PC-9 (cell line): ENCODE data around the gene IKZF3. TPM values are rescaled to one million over a fixed set of nuclear protein-coding genes. Genes with fewer than 3 reads are reported as not detected.

Experiments
- BruUV-seq: library from RNA; stranded (reverse); fragments of 400-500 nt; replicated peaks from 2 replicates; lab custom pipeline; 2021; lab: Mats Ljungman, UMichigan
- CTCF ChIA-PET: fragments of 300-600 bp; sonication (Branson Sonifier 250); formaldehyde crosslinking; loops from one replicate; lab custom pipeline; 2022; ENCODE audit warnings: antibody characterized with exemption; lab: Charles Lee
- POLR2A ChIA-PET: fragments of 300-600 bp; sonication (Branson Sonifier 250); formaldehyde crosslinking; loops from one replicate; lab custom pipeline; 2022; ENCODE audit warnings: antibody characterized with exemption; ENCODE audit not compliant: unreplicated experiment; lab: Charles Lee
- DNase-seq, 2 experiments: peaks; one replicate each; pipeline versions ENCODE4 v3.0.0 to v3.0.0-alpha.2; 2015 to 2022; ENCODE audit warnings: mixed read lengths in 1 of 2
- H2AFZ ChIP-seq: fragments of 200-600 bp; sonication (generic); 2 replicates; pipeline ENCODE4 v1.8.1; 2017; ENCODE audit warnings: antibody characterized with exemption
- H3F3A ChIP-seq: fragments of 200-600 bp; sonication (generic); 2 replicates; pipeline ENCODE4 v1.8.1; 2017; ENCODE audit warnings: antibody characterized with exemption, mild to moderate bottlenecking, low read depth; ENCODE audit not compliant: insufficient read depth
- H3K27ac ChIP-seq: fragments of 200-600 bp; sonication (generic); 2 replicates; pipeline ENCODE4 v1.6.1; 2016; ENCODE audit warnings: mixed run types
- H3K27me3 ChIP-seq: fragments of 200-600 bp; sonication (generic); 2 replicates; pipeline ENCODE4 v1.6.1; 2016; ENCODE audit warnings: low read depth, mixed run types; ENCODE audit not compliant: insufficient read depth
- H3K36me3 ChIP-seq: fragments of 200-600 bp; sonication (generic); 2 replicates; pipeline ENCODE4 v1.6.1; 2016; ENCODE audit warnings: low read depth, mixed run types
- H3K4me1 ChIP-seq: fragments of 200-600 bp; sonication (generic); replicated peaks from 2 replicates; pipeline ENCODE4 v1.6.1; 2016; ENCODE audit warnings: mixed run types; ENCODE audit not compliant: insufficient read depth
- H3K4me2 ChIP-seq: fragments of 200-600 bp; sonication (generic); 2 replicates; pipeline ENCODE4 v1.6.1; 2017; ENCODE audit warnings: mixed run types
- H3K4me3 ChIP-seq: fragments of 200-600 bp; sonication (generic); 2 replicates; pipeline ENCODE4 v1.6.1; 2016; ENCODE audit warnings: mixed run types
- H3K79me2 ChIP-seq: fragments of 200-600 bp; sonication (generic); 2 replicates; pipeline ENCODE4 v1.6.1; 2017; ENCODE audit warnings: low read depth, mixed run types
- H3K9me2 ChIP-seq: fragments of 200-600 bp; sonication (generic); 2 replicates; pipeline ENCODE4 v1.8.1; 2017; ENCODE audit warnings: mild to moderate bottlenecking; ENCODE audit not compliant: insufficient read depth
- H3K9me3 ChIP-seq: fragments of 200-600 bp; sonication (generic); 2 replicates; pipeline ENCODE4 v1.8.1; 2016; ENCODE audit warnings: low read depth; ENCODE audit not compliant: insufficient read depth
- H4K20me1 ChIP-seq: fragments of 200-600 bp; sonication (generic); 2 replicates; pipeline ENCODE4 v1.8.1; 2017; ENCODE audit not compliant: insufficient read depth
- CTCF ChIP-seq: fragments of 200-600 bp; sonication (generic); conservative IDR thresholded peaks from 2 replicates; pipeline ENCODE4 v1.6.1; 2017; ENCODE audit warnings: mixed run types, antibody characterized with exemption, mild to moderate bottlenecking, moderate library complexity
- EZH2 ChIP-seq: fragments of 200-600 bp; sonication (generic); IDR thresholded peaks from 2 replicates; pipeline ENCODE4 v1.8.0; 2017; ENCODE audit warnings: antibody characterized with exemption, low read depth
- intact Hi-C: fragments of 100-400 bp; cut with micrococcal nuclease; formaldehyde crosslinking; loops from one replicate; pipeline ENCODE4 v1.10.0; 2022; ENCODE audit not compliant: unreplicated experiment
- total RNA-seq: library from RNA; stranded (reverse); gene quantifications from 2 replicates; pipeline ENCODE4 v1.2.3, GENCODE V29; 2021

The IKZF3 gene
- total RNA-seq, 1 experiment from 2014 or later = 0.04 TPM

GRCh38 chr17:39732586-39732985 is 131.5 kb downstream of the IKZF3 start:
- POLR2A ChIA-PET = interaction anchor here (0.6 kb wide), 1 partner anchor 223 kb away, joined by 3 read pairs; no protein-coding TSS in a partner anchor
- BruUV-seq = no TSS peak

GRCh38 chr17:39730095-39730921 is 133.8 kb downstream of the IKZF3 start, which contains the start of gene MIEN1:
TSS of gene MIEN1 (minus strand) at chr17:39730532. CDS start at chr17:39730495, 37 bp downstream.
- intact Hi-C loops = loop anchor here (1.0 kb wide), 3 partner anchors 10 to 250 kb away; partner anchors contain the start of gene PSMD3
- H3K4me3 ChIP-seq = peak within 1 kb of the TSS; percentile 76
- CTCF ChIA-PET = interaction anchor here (0.5 to 1.8 kb wide), 9 partner anchors 9 to 531 kb away, joined by 3 to 16 read pairs (median 5); no protein-coding TSS in a partner anchor
- no peaks in the 10 kb centered on the region for H3K9me3 ChIP-seq
- POLR2A ChIA-PET = interaction anchor here (1.2 kb wide), 1 partner anchor 31 kb away, joined by 5 read pairs; the partner anchor contains the start of gene ERBB2
- H3F3A ChIP-seq = peaks cover 29% of the 10 kb centered on the region; the same call in 1 of the 2 replicates
- no peaks in the 10 kb centered on the region for H3K36me3 ChIP-seq
- BruUV-seq = TSS peak; percentile 66
- DNase-seq = peak; percentile 71 to 95
- H3K4me2 ChIP-seq = peak within 1 kb of the TSS; percentile 100
- peak; percentile 88 for TF ChIP-seq CTCF
- TF ChIP-seq EZH2 = no peak
- peaks cover 24% of the 10 kb centered on the region for H3K4me1 ChIP-seq
- peak within 1 kb of the TSS; percentile 82 for H2AFZ ChIP-seq
- H4K20me1 ChIP-seq = no peaks in the 10 kb centered on the region
- no peaks in the 10 kb centered on the region for H3K9me2 ChIP-seq
- H3K27me3 ChIP-seq = no peaks in the 10 kb centered on the region
- peaks cover 10% of the 10 kb centered on the region; the same call in 1 of the 2 replicates for H3K79me2 ChIP-seq
- H3K27ac ChIP-seq = peak within 1 kb of the TSS; percentile 69

More at GRCh38 chr17:39732586-39732985, 131.5 kb downstream of the IKZF3 start:
- CTCF ChIA-PET = interaction anchor here (0.7 kb wide), 2 partner anchors 22 to 34 kb away, joined by 3 to 4 read pairs; no protein-coding TSS in a partner anchor
- Histone ChIP-seq H3F3A (peaks cover 37% of the 10 kb centered on the region), H3K36me3 (no peaks in the 10 kb centered on the region), H3K4me3 (no peak overlapping the region), H3K27me3 (no peaks in the 10 kb centered on the region), H3K79me2 (peaks cover 13% of the 10 kb centered on the region; the same call in 1 of the 2 replicates), H2AFZ (no peak overlapping the region), H3K4me2 (no peak overlapping the region), H3K9me2 (no peaks in the 10 kb centered on the region), H3K4me1 (peaks cover 46% of the 10 kb centered on the region), H4K20me1 (no peaks in the 10 kb centered on the region), H3K27ac (no peak overlapping the region), H3K9me3 (no peaks in the 10 kb centered on the region)
- no peak for DNase-seq
- intact Hi-C loops = no loop called here
- TF ChIP-seq CTCF = no peak
- TF ChIP-seq EZH2 = no peak

GRCh38 chr17:39729280-39729851 is 134.7 kb downstream of the IKZF3 start:
- peaks cover 16% of the 10 kb centered on the region for H3K4me1 ChIP-seq
- no TSS peak for BruUV-seq
- no peaks in the 10 kb centered on the region for H3K27me3 ChIP-seq
- DNase-seq = no peak
- H3K9me3 ChIP-seq = no peaks in the 10 kb centered on the region
- no peaks in the 10 kb centered on the region for H3K9me2 ChIP-seq
- H3K4me3 ChIP-seq = peak overlapping the region; percentile 76
- H3K36me3 ChIP-seq = no peaks in the 10 kb centered on the region
- intact Hi-C loops = no loop called here
- peak overlapping the region; percentile 69 for H3K27ac ChIP-seq
- peaks cover 29% of the 10 kb centered on the region; the same call in 1 of the 2 replicates for H3F3A ChIP-seq
- ChIA-PET POLR2A (interaction anchor here (0.6 kb wide), 1 partner anchor 58 kb away, joined by 3 read pairs; no protein-coding TSS in a partner anchor), CTCF (interaction anchor here (0.6 to 1.8 kb wide), 6 partner anchors 10 to 108 kb away, joined by 3 to 16 read pairs (median 10); no protein-coding TSS in a partner anchor)
- peak overlapping the region; percentile 100 for H3K4me2 ChIP-seq
- H3K79me2 ChIP-seq = peaks cover 10% of the 10 kb centered on the region; the same call in 1 of the 2 replicates
- H2AFZ ChIP-seq = no peak overlapping the region; the same call in 1 of the 2 replicates
- no peaks in the 10 kb centered on the region for H4K20me1 ChIP-seq
- TF ChIP-seq EZH2 (no peak), CTCF (no peak)
